IMR-90 (cell line): ENCODE results near the gene TSPYL4.

Experiments used
- BHLHE40 ChIP-seq: fragments of 150-350 bp; IDR thresholded peaks from 2 replicates; pipeline ENCODE4 v1.6.1; 2016; ENCODE audit warnings: mild to moderate bottlenecking, low read depth, low read length
- POLR2A ChIP-seq: IDR thresholded peaks from 2 replicates; pipeline ENCODE4 v1.6.1; 2012; ENCODE audit warnings: mild to moderate bottlenecking, low read depth, low read length
- RAD21 ChIP-seq: IDR thresholded peaks from 2 replicates; pipeline ENCODE4 v1.6.1; 2012; ENCODE audit warnings: low read length, improper control_type of control experiment
- RCOR1 ChIP-seq: IDR thresholded peaks from 2 replicates; pipeline ENCODE4 v1.6.1; 2012; ENCODE audit warnings: mild to moderate bottlenecking, low read length, improper control_type of control experiment; ENCODE audit not compliant: insufficient replicate concordance
- TF ChIP-seq, protein P1 (sequence below): conservative IDR thresholded peaks from 2 replicates; pipeline ENCODE4 v1.5.1; 2012; ENCODE audit warnings: mild to moderate bottlenecking, low read depth, low read length, improper control_type of control experiment

DNA sequence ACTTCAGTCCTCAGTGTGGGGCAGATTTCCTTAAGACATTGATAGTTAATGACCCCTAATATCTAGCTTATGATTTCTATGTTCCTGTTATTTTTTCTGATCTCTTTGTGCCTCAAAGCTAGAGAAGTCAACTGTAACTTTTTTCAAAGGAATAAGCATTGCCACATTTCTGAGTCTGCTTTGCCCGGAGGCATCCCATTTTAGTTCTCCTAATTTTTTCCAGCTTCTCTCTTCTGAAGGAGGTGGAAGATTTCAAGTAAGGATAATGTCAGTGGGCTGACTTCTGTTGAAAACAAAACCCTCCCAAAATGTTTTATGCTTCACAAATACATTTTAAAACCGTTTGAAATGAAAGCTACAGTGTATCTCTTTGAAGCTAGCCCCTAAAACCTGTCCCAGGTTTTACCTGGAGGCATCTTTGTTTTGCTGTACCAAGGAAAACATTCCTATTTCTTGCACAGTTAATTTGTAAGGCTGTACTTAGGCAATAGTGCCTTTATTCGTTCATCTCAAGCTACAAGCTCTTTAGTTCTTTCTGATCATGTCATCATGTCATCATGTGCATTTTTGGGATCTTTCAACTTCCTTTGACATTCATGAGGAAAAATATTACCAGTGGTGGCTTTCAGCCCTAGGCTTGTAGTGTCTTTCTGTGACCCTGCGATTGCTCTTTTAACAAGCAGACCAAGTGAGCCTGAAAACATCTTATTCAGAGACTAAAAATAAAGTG lies 45.7 kb downstream of the TSPYL4 start:
- TF ChIP-seq, protein P1, sequence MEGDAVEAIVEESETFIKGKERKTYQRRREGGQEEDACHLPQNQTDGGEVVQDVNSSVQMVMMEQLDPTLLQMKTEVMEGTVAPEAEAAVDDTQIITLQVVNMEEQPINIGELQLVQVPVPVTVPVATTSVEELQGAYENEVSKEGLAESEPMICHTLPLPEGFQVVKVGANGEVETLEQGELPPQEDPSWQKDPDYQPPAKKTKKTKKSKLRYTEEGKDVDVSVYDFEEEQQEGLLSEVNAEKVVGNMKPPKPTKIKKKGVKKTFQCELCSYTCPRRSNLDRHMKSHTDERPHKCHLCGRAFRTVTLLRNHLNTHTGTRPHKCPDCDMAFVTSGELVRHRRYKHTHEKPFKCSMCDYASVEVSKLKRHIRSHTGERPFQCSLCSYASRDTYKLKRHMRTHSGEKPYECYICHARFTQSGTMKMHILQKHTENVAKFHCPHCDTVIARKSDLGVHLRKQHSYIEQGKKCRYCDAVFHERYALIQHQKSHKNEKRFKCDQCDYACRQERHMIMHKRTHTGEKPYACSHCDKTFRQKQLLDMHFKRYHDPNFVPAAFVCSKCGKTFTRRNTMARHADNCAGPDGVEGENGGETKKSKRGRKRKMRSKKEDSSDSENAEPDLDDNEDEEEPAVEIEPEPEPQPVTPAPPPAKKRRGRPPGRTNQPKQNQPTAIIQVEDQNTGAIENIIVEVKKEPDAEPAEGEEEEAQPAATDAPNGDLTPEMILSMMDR: no peak
- no peak for TF ChIP-seq POLR2A
- no peak for TF ChIP-seq BHLHE40
- TF ChIP-seq RCOR1: no peak
- TF ChIP-seq RAD21: no peak
